ENCODE data around the gene RNF11. TPM values are rescaled to one million over a fixed set of nuclear protein-coding genes. Genes with fewer than 3 reads are reported as not detected.

The RNF11 gene
- total and polyA plus RNA-seq, 2 of the 8 experiments (the other 6 are each of a cell fraction or from before 2014, with no cell fraction given) = 49.6 to 54.2 TPM

- H3K4me3 ChIP-seq (ENCODE audit: extremely low read depth in 1 of 4, insufficient read depth in 2 of 4, low read depth in 3 of 4, low read length in 4 of 4) = no peak overlapping the region
- H4K5ac ChIP-seq (ENCODE audit: insufficient read length, low read depth, low read length) = no peak overlapping the region
- H3K79me2 ChIP-seq (ENCODE audit: control insufficient read depth in 1 of 2, insufficient read depth in 2 of 2, low read length in 2 of 2) = peaks cover 0 to 41% of the 10 kb centered on the region in 2 experiments; a peak in 2 of 4 replicates
- FAIRE-seq (no peak), DNase-seq (ENCODE audit: low read depth in 1 of 2, low spot score in 2 of 2) (no peak)
- no peak overlapping the region for H3K4ac ChIP-seq (replicated peaks; ENCODE audit: insufficient read length, low read depth, low read length)
- no peaks in the 10 kb centered on the region for H3K23me2 ChIP-seq (ENCODE audit: low read depth, low read length)
- H2BK15ac ChIP-seq (ENCODE audit: low read length) = no peak overlapping the region
- no peak overlapping the region for H3K4me2 ChIP-seq (ENCODE audit: insufficient read depth in 1 of 2, low read depth in 2 of 2, low read length in 2 of 2)
- no peak overlapping the region for H3K27ac ChIP-seq (ENCODE audit: low read depth, low read length)
- H3K36me3 ChIP-seq (ENCODE audit: control insufficient read depth in 2 of 4, insufficient read depth in 4 of 4, low read length in 3 of 4) = no peaks in the 10 kb centered on the region
- H2BK12ac ChIP-seq (ENCODE audit: low read depth, low read length) = no peak overlapping the region
- H2BK120ac ChIP-seq (replicated peaks; ENCODE audit: low read depth, low read length) = no peak overlapping the region
- no peak overlapping the region for H3K14ac ChIP-seq (ENCODE audit: insufficient read length)
- H3K18ac ChIP-seq (ENCODE audit: extremely low read depth, low read length) = no peak overlapping the region
- H3K23ac ChIP-seq (ENCODE audit: insufficient read length) = no peak overlapping the region
- H2BK5ac ChIP-seq (ENCODE audit: low read depth, low read length) = no peak overlapping the region
- CTCF ChIA-PET (ENCODE audit: partially characterized antibody) = interaction anchor here (0.6 to 1.0 kb wide), 3 partner anchors 16 to 33 kb away, joined by 3 to 4 read pairs (median 3); no protein-coding TSS in a partner anchor
- no peaks in the 10 kb centered on the region for H3K9me3 ChIP-seq (ENCODE audit: insufficient read depth in 2 of 2, low read depth in 1 of 2, low read length in 1 of 2)
- 89% methylated on average over 4 of the region's 4 CpGs; no CpG with 5 or more reads in 1 of the 2 experiments for WGBS, 2 experiments (ENCODE audit: extremely low coverage in 1 of 2, insufficient coverage in 1 of 2, insufficient read length in 1 of 2, insufficient replicate concordance in 2 of 2, low coverage in 1 of 2, low lambda C conversion rate in 2 of 2, missing lambda C conversion rate in 1 of 2)
- no peak overlapping the region for H2AK5ac ChIP-seq (ENCODE audit: low read depth, low read length)
- H3K9ac ChIP-seq (replicated peaks in 1 of 4; ENCODE audit: extremely low read depth in 1 of 4, low read depth in 3 of 4, low read length in 3 of 4) = no peak overlapping the region
- no peak overlapping the region for H4K91ac ChIP-seq (replicated peaks; ENCODE audit: insufficient read length, low read length)
- H2AFZ ChIP-seq (ENCODE audit: low read length) = no peak overlapping the region
- H3K27me3 ChIP-seq (replicated peaks in 1 of 4; ENCODE audit: control insufficient read depth in 3 of 4, extremely low read depth in 1 of 4, insufficient read depth in 3 of 4, low read length in 3 of 4) = no peaks in the 10 kb centered on the region
- no peak overlapping the region for H2BK20ac ChIP-seq (ENCODE audit: low read length)
- H3K56ac ChIP-seq (replicated peaks; ENCODE audit: insufficient read length, low read depth, low read length) = no peak overlapping the region
- POLR2A ChIA-PET (ENCODE audit: partially characterized antibody) = no interaction called here
- peaks cover 2 to 8% of the 10 kb centered on the region in 2 experiments for H4K20me1 ChIP-seq (replicated peaks in 1 of 2; ENCODE audit: control insufficient read depth in 1 of 2, insufficient read depth in 2 of 2, low read length in 2 of 2)
- H3K4me1 ChIP-seq (replicated peaks in 1 of 4; ENCODE audit: control insufficient read depth in 3 of 4, insufficient read depth in 4 of 4, low read length in 3 of 4) = peaks cover 0 to 6% (median 0%) of the 10 kb centered on the region in 4 experiments; a peak in 1 of 7 replicates
- peaks cover 4% of the 10 kb centered on the region for H3K79me1 ChIP-seq (ENCODE audit: low read depth, low read length)
- no peak overlapping the region for H4K8ac ChIP-seq (ENCODE audit: extremely low read depth, insufficient read depth, low read length)
- no peak for TF ChIP-seq YY1 (IDR thresholded peaks at IDR 0.05; ENCODE audit: low read depth, low read length)
- no peak for TF ChIP-seq RXRA (IDR thresholded peaks at IDR 0.05; ENCODE audit: insufficient read depth, low read depth, low read length)
- no peak for TF ChIP-seq CHD2 (IDR thresholded peaks at IDR 0.05; ENCODE audit: low read length)
- TF ChIP-seq BRCA1 (IDR thresholded peaks at IDR 0.05; ENCODE audit: low read depth, low read length) = no peak
- TF ChIP-seq GABPA (IDR thresholded peaks at IDR 0.05; ENCODE audit: borderline replicate concordance, insufficient read depth, low read length) = no peak
- TF ChIP-seq SAP30 (IDR thresholded peaks at IDR 0.05; ENCODE audit: insufficient read depth, insufficient replicate concordance, low read length) = no peak
- TF ChIP-seq ZNF274 (IDR thresholded peaks at IDR 0.05; ENCODE audit: borderline replicate concordance, extremely low read depth, low read length) = no peak
- TF ChIP-seq NANOG (IDR thresholded peaks at IDR 0.05; ENCODE audit: insufficient read depth, low read depth, low read length, poor library complexity, severe bottlenecking) = no peak
- TF ChIP-seq, protein P1, sequence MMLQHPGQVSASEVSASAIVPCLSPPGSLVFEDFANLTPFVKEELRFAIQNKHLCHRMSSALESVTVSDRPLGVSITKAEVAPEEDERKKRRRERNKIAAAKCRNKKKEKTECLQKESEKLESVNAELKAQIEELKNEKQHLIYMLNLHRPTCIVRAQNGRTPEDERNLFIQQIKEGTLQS (IDR thresholded peaks at IDR 0.05; ENCODE audit: insufficient read depth, low read depth, low read length) = no peak
- no peak for TF ChIP-seq SRF (IDR thresholded peaks at IDR 0.05; ENCODE audit: low read depth, low read length)
- TF ChIP-seq NRF1 (IDR thresholded peaks at IDR 0.05; ENCODE audit: low read depth, low read length) = no peak
- no peak for TF ChIP-seq SP4 (IDR thresholded peaks at IDR 0.05; ENCODE audit: low read length)
- TF ChIP-seq BCL11A (IDR thresholded peaks at IDR 0.05; ENCODE audit: low read depth in 2 of 2, low read length in 2 of 2) = no peak
Measured at GRCh38 chr1:51263147-51263877, 27.2 kb downstream of the RNF11 start.
